CD4-positive, alpha-beta memory T cell (primary cell): Measurements from ENCODE around the gene DBF4. TPM values are rescaled to one million over a fixed set of nuclear protein-coding genes. Genes with fewer than 3 reads are reported as not detected.
"Not testable (repeated sequence)": the region's sequence is repeated elsewhere in the genome, so short reads cannot be mapped to it uniquely, and the experiment has no call there.

Experiments
- CTCF ChIA-PET: fragments of 350-600 bp; sonication (Branson Sonifier 250); formaldehyde crosslinking; loops from one replicate; lab custom pipeline; 2021; ENCODE audit warnings: inconsistent platforms; ENCODE audit not compliant: partially characterized antibody; lab: Charles Lee
- POLR2A ChIA-PET: fragments of 350-600 bp; sonication (Branson Sonifier 250); formaldehyde crosslinking; loops from one replicate; lab custom pipeline; 2021; ENCODE audit not compliant: partially characterized antibody; lab: Charles Lee
- DNase-seq, 5 donors: peaks; one replicate each; pipeline versions ENCODE4 v3.0.0 to v3.0.0-alpha.2; 2020 to 2022; ENCODE audit warnings: mixed read lengths in 1 of 5
- H3K27ac ChIP-seq: one replicate; pipeline ENCODE4 v1.7.0; 2013; ENCODE audit warnings: low read depth, low read length
- H3K27me3 ChIP-seq: 2 replicates; pipeline ENCODE4 v1.7.0; 2013; ENCODE audit warnings: mild to moderate bottlenecking, low read length, moderate library complexity; ENCODE audit not compliant: insufficient read depth
- H3K36me3 ChIP-seq: 2 replicates; pipeline ENCODE4 v1.7.0; 2013; ENCODE audit warnings: mild to moderate bottlenecking, low read length, moderate library complexity; ENCODE audit not compliant: insufficient read depth
- H3K4me1 ChIP-seq: 2 replicates; pipeline ENCODE4 v1.7.0; 2013; ENCODE audit warnings: mild to moderate bottlenecking, low read length, moderate library complexity; ENCODE audit not compliant: insufficient read depth
- H3K4me3 ChIP-seq, 2 donors: one replicate each; pipeline ENCODE4 v1.7.0; 2013; ENCODE audit warnings: low read length in 2 of 2, mild to moderate bottlenecking in 1 of 2
- H3K9me3 ChIP-seq, 2 donors: one replicate each; pipeline ENCODE4 v1.7.0; 2013; ENCODE audit warnings: low read length in 2 of 2, control low read depth in 1 of 2; ENCODE audit not compliant: control insufficient read depth in 1 of 2
- H3K27ac Mint-ChIP-seq, 7 donors: one replicate each; pipeline ENCODE4 v1.8.0; 2020 to 2021; ENCODE audit warnings: mixed read lengths in 7 of 7, mild to moderate bottlenecking in 6 of 7, inconsistent platforms in 3 of 7, moderate library complexity in 3 of 7
- H3K27me3 Mint-ChIP-seq, 2 donors: one replicate each; pipeline ENCODE4 v1.8.0; 2020 to 2021; ENCODE audit warnings: mixed read lengths in 2 of 2
- H3K36me3 Mint-ChIP-seq, 2 donors: one replicate each; pipeline ENCODE4 v1.8.0; 2020 to 2021; ENCODE audit warnings: mixed read lengths in 2 of 2, inconsistent platforms in 1 of 2, mild to moderate bottlenecking in 1 of 2
- H3K4me1 Mint-ChIP-seq, 4 donors: one replicate each; pipeline ENCODE4 v1.8.0; 2020 to 2021; ENCODE audit warnings: mixed read lengths in 4 of 4, mild to moderate bottlenecking in 1 of 4
- H3K4me3 Mint-ChIP-seq, 8 donors: one replicate each; pipeline ENCODE4 v1.8.0; 2020 to 2021; ENCODE audit warnings: mixed read lengths in 8 of 8, mild to moderate bottlenecking in 7 of 8, moderate library complexity in 6 of 8, inconsistent platforms in 3 of 8
- H3K9me3 Mint-ChIP-seq, 8 donors: one replicate each; pipeline ENCODE4 v1.8.0; 2020 to 2021; ENCODE audit warnings: mixed read lengths in 8 of 8, mild to moderate bottlenecking in 5 of 8, inconsistent platforms in 3 of 8, moderate library complexity in 1 of 8
- intact Hi-C: fragments of 100-400 bp; cut with micrococcal nuclease; formaldehyde crosslinking; loops from one replicate; pipeline ENCODE4 v1.15.1; 2023
- polyA plus RNA-seq, 2 donors: library from polyadenylated mRNA; unstranded; fragments of 300-500 nt; fragmentation: Illumina TruSeq; gene quantifications; one replicate each; pipeline ENCODE4 v1.2.3, GENCODE V29; 2021
- total RNA-seq, 2 experiments: library from RNA; stranded (reverse); gene quantifications; one replicate each; pipeline ENCODE4 v1.2.3, GENCODE V29; 2021

The DBF4 gene
- total and polyA plus RNA-seq, 4 experiments from 2014 or later: 25.3 to 29.1 (median 27.9) TPM

GRCh38 chr7:87873328-87873727, 3.0 kb upstream of the DBF4 start:
- CTCF ChIA-PET: interaction anchor here (0.7 kb wide), 1 partner anchor 721 kb away, joined by 4 read pairs; no protein-coding TSS in a partner anchor
- H3K27me3 ChIP-seq, POLR2A ChIA-PET, DNase-seq, H3K27ac ChIP-seq, H3K4me3 ChIP-seq, H3K36me3 ChIP-seq, H3K27me3 Mint-ChIP-seq, H3K9me3 ChIP-seq, intact Hi-C loops: not testable (repeated sequence)
- H3K4me3 Mint-ChIP-seq: peak overlapping the region in 1 of 8 donors; percentile 88
- peaks cover 29% of the 10 kb centered on the region for H3K4me1 ChIP-seq
- peaks cover 0 to 14% (median 4%) of the 10 kb centered on the region in 8 donors for H3K9me3 Mint-ChIP-seq
- peaks cover 39 to 42% of the 10 kb centered on the region in 2 donors for H3K36me3 Mint-ChIP-seq
- peaks cover 31 to 46% (median 34%) of the 10 kb centered on the region in 4 donors for H3K4me1 Mint-ChIP-seq
- peak overlapping the region in 2 of 7 donors; percentile 30 to 71 for H3K27ac Mint-ChIP-seq

- DNase-seq: no peak
Observed at GRCh38 chr7:87874066-87874465, 2.2 kb upstream of the DBF4 start.

GRCh38 chr7:87875151-87876039, 898 bp upstream of the DBF4 start:
- Histone ChIP-seq H3K9me3 (no peaks in the 10 kb centered on the region), H3K4me1 (peaks cover 43% of the 10 kb centered on the region), H3K36me3 (no peaks in the 10 kb centered on the region), H3K27me3 (no peaks in the 10 kb centered on the region), H3K27ac (peak overlapping the region; percentile 91), H3K4me3 (peak overlapping the region; percentile 58 to 79)
- Mint-ChIP-seq H3K27me3 (no peaks in the 10 kb centered on the region), H3K9me3 (peaks cover 0 to 14% (median 4%) of the 10 kb centered on the region in 8 donors), H3K27ac (peak overlapping the region; percentile 71 to 90 (median 85)), H3K36me3 (peaks cover 29 to 39% of the 10 kb centered on the region in 2 donors), H3K4me3 (peak overlapping the region; percentile 88 to 97 (median 95)), H3K4me1 (peaks cover 34 to 53% (median 41%) of the 10 kb centered on the region in 4 donors)
- CTCF ChIA-PET: interaction anchor here (1.1 to 1.5 kb wide), 4 partner anchors 11 to 78 kb away, joined by 4 to 10 read pairs (median 6); partner anchors contain the start of gene ADAM22
- intact Hi-C loops: loop anchor here (1.0 to 5.0 kb wide), 8 partner anchors 23 to 723 kb away; partner anchors contain the start of genes ADAM22, CROT, DMTF1 and RUNDC3B
- POLR2A ChIA-PET: interaction anchor here (0.5 to 3.2 kb wide), 10 partner anchors 11 to 723 kb away, joined by 3 to 22 read pairs (median 4); partner anchors contain the start of genes ADAM22, CROT, DMTF1 and SRI
- DNase-seq: peak in 4 of 5 donors; percentile 18 to 39 (median 20)

More at GRCh38 chr7:87874066-87874465, 2.2 kb upstream of the DBF4 start:
- no peak overlapping the region for H3K27ac ChIP-seq
- H3K36me3 ChIP-seq: no peaks in the 10 kb centered on the region
- no peak overlapping the region for H3K4me3 ChIP-seq
- intact Hi-C loops: no loop called here
- H3K4me3 Mint-ChIP-seq: peak overlapping the region in 7 of 8 donors; percentile 28 to 97 (median 85)
- ChIA-PET CTCF (interaction anchor here (1.5 kb wide), 1 partner anchor 13 kb away, joined by 6 read pairs; no protein-coding TSS in a partner anchor), POLR2A (interaction anchor here (3.2 kb wide), 1 partner anchor 60 kb away, joined by 22 read pairs; the partner anchor contains the start of gene ADAM22)
- H3K4me1 ChIP-seq: peaks cover 35% of the 10 kb centered on the region
- peak overlapping the region in 6 of 7 donors; percentile 6 to 71 (median 32) for H3K27ac Mint-ChIP-seq
- H3K9me3 ChIP-seq: no peaks in the 10 kb centered on the region
- H3K27me3 ChIP-seq: no peaks in the 10 kb centered on the region
- H3K9me3 Mint-ChIP-seq: peaks cover 0 to 14% (median 4%) of the 10 kb centered on the region in 8 donors
- H3K36me3 Mint-ChIP-seq: peaks cover 37% of the 10 kb centered on the region in 2 donors
- peaks cover 32 to 48% (median 37%) of the 10 kb centered on the region in 4 donors for H3K4me1 Mint-ChIP-seq
- no peaks in the 10 kb centered on the region for H3K27me3 Mint-ChIP-seq

GRCh38 chr7:87876869-87877234, 559 bp downstream of the DBF4 start:
- ChIA-PET CTCF (interaction anchor here (1.0 to 1.4 kb wide), 3 partner anchors 10 to 344 kb away, joined by 3 to 10 read pairs (median 4); partner anchors contain the start of gene ADAM22), POLR2A (interaction anchor here (1.0 to 3.2 kb wide), 7 partner anchors 22 to 725 kb away, joined by 3 to 22 read pairs (median 5); partner anchors contain the start of genes ADAM22, CROT, DMTF1 and TMEM243)
- DNase-seq: peak in 3 of 5 donors; percentile 37 to 43 (median 42)
- peak overlapping the region; percentile 71 to 99 (median 97) for H3K27ac Mint-ChIP-seq
- Histone ChIP-seq H3K27ac (peak overlapping the region; percentile 91), H3K36me3 (no peaks in the 10 kb centered on the region), H3K27me3 (no peaks in the 10 kb centered on the region), H3K4me1 (peaks cover 43% of the 10 kb centered on the region), H3K9me3 (no peaks in the 10 kb centered on the region), H3K4me3 (peak overlapping the region; percentile 79 to 80)
- H3K9me3 Mint-ChIP-seq: peaks cover 0 to 7% (median 4%) of the 10 kb centered on the region in 8 donors
- H3K36me3 Mint-ChIP-seq: peaks cover 18 to 38% of the 10 kb centered on the region in 2 donors
- H3K4me1 Mint-ChIP-seq: peaks cover 38 to 58% (median 48%) of the 10 kb centered on the region in 4 donors
- intact Hi-C loops: loop anchor here (1.0 to 5.0 kb wide), 8 partner anchors 24 to 725 kb away; partner anchors contain the start of genes ADAM22, CROT, DMTF1 and RUNDC3B
- no peaks in the 10 kb centered on the region for H3K27me3 Mint-ChIP-seq
- peak overlapping the region; percentile 93 to 97 (median 95) for H3K4me3 Mint-ChIP-seq

- CTCF ChIA-PET: interaction anchor here (1.0 to 1.4 kb wide), 3 partner anchors 9 to 343 kb away, joined by 3 to 10 read pairs (median 3); no protein-coding TSS in a partner anchor
- peak overlapping the region; percentile 79 to 80 for H3K4me3 ChIP-seq
Observed at GRCh38 chr7:87877366-87878040, 1.2 kb downstream of the DBF4 start.

GRCh38 chr7:87878208-87878735, 2.0 kb downstream of the DBF4 start:
- no peaks in the 10 kb centered on the region for H3K9me3 ChIP-seq
- H3K27ac Mint-ChIP-seq: peak overlapping the region in 3 of 7 donors; percentile 10 to 38 (median 25)
- no peak for DNase-seq
- no peaks in the 10 kb centered on the region for H3K27me3 Mint-ChIP-seq
- CTCF ChIA-PET: interaction anchor here (1.2 kb wide), 1 partner anchor 9 kb away, joined by 3 read pairs; no protein-coding TSS in a partner anchor
- intact Hi-C loops: loop anchor here (5.0 kb wide), 1 partner anchor 234 kb away; no protein-coding TSS in a partner anchor
- no peak overlapping the region for H3K27ac ChIP-seq
- no peaks in the 10 kb centered on the region for H3K36me3 ChIP-seq
- no peaks in the 10 kb centered on the region for H3K9me3 Mint-ChIP-seq
- no peaks in the 10 kb centered on the region for H3K27me3 ChIP-seq
- H3K4me3 Mint-ChIP-seq: peak overlapping the region; percentile 39 to 97 (median 95)
- peaks cover 40 to 56% (median 48%) of the 10 kb centered on the region in 4 donors for H3K4me1 Mint-ChIP-seq
- POLR2A ChIA-PET: no interaction called here
- H3K4me3 ChIP-seq: no peak overlapping the region
- H3K4me1 ChIP-seq: peaks cover 43% of the 10 kb centered on the region
- H3K36me3 Mint-ChIP-seq: peaks cover 8 to 35% of the 10 kb centered on the region in 2 donors

More at GRCh38 chr7:87877366-87878040, 1.2 kb downstream of the DBF4 start:
- H3K27me3 ChIP-seq: no peaks in the 10 kb centered on the region
- H3K4me1 Mint-ChIP-seq: peaks cover 41 to 58% (median 49%) of the 10 kb centered on the region in 4 donors
- no peak for DNase-seq
- H3K9me3 Mint-ChIP-seq: peaks cover 0 to 5% (median 0%) of the 10 kb centered on the region in 8 donors
- peaks cover 43% of the 10 kb centered on the region for H3K4me1 ChIP-seq
- H3K27ac ChIP-seq: peak overlapping the region; percentile 91
- POLR2A ChIA-PET: interaction anchor here (2.0 to 3.2 kb wide), 3 partner anchors 57 to 658 kb away, joined by 6 to 22 read pairs (median 12); partner anchors contain the start of genes ADAM22, CROT and TMEM243
- H3K27ac Mint-ChIP-seq: peak overlapping the region; percentile 71 to 98 (median 97)
- no peaks in the 10 kb centered on the region for H3K9me3 ChIP-seq
- peak overlapping the region; percentile 93 to 97 (median 95) for H3K4me3 Mint-ChIP-seq
- intact Hi-C loops: loop anchor here (2.0 to 5.0 kb wide), 4 partner anchors 25 to 659 kb away; partner anchors contain the start of gene TMEM243
- H3K36me3 ChIP-seq: no peaks in the 10 kb centered on the region
- peaks cover 14 to 38% of the 10 kb centered on the region in 2 donors for H3K36me3 Mint-ChIP-seq
- no peaks in the 10 kb centered on the region for H3K27me3 Mint-ChIP-seq
